SK-N-MC (cell line): ENCODE results near the gene TPP1.

ENCODE experiments used
- EZH2 ChIP-seq: fragments of 200-600 bp; sonication (generic); IDR thresholded peaks from one replicate; pipeline ENCODE4 v1.6.1; 2017; ENCODE audit warnings: antibody characterized with exemption
- FOXP2 ChIP-seq: optimal IDR thresholded peaks from 2 replicates; pipeline ENCODE3; 2011; ENCODE audit warnings: mild to moderate bottlenecking, moderate library complexity; ENCODE audit not compliant: insufficient read depth; ENCODE audit errors: extremely low read length, control extremely low read depth
- POLR2AphosphoS5 ChIP-seq: IDR thresholded peaks from 2 replicates; pipeline ENCODE4 v1.6.1; 2012; ENCODE audit warnings: mild to moderate bottlenecking, low read depth, low read length, borderline replicate concordance

GRCh38 chr11:6632116-6633073 lies 13.2 kb upstream of the TPP1 start:
- TF ChIP-seq POLR2AphosphoS5 (no peak), EZH2 (no peak), FOXP2 (no peak)
